ENCODE results near the gene NDUFS2.

Gene NDUFS2

DNA sequence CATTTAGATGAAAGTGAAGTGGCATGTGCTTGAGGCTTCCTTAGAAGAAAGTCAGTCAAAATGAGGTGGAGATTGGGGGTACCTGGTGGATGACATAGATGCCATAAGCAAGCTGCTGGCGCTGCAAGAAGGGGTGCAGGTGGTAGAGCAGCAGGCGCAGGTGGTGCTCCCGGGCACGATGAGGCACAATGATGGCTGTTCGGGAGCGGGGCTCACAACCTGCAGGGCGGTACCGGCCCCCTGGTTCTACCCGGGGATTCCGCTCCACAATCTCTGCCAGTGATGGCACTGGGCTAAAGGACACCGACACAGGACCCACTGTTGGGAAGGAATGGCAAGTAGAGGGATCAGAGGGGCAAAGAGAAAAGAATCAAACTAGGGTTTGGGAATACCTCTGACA, 27.3 kb upstream of the NDUFS2 start:
- DNase-seq (ENCODE audit: insufficient read length), result no peak
- TF ChIP-seq POLR2A (IDR thresholded peaks at IDR 0.05; ENCODE audit: low read depth, low read length) (no peak), TAF1 (IDR thresholded peaks at IDR 0.05; ENCODE audit: borderline replicate concordance, low read depth, low read length) (no peak), POLR2AphosphoS5 (IDR thresholded peaks at IDR 0.05; ENCODE audit: low read depth, low read length) (no peak)
- FAIRE-seq, result no peak

DNA sequence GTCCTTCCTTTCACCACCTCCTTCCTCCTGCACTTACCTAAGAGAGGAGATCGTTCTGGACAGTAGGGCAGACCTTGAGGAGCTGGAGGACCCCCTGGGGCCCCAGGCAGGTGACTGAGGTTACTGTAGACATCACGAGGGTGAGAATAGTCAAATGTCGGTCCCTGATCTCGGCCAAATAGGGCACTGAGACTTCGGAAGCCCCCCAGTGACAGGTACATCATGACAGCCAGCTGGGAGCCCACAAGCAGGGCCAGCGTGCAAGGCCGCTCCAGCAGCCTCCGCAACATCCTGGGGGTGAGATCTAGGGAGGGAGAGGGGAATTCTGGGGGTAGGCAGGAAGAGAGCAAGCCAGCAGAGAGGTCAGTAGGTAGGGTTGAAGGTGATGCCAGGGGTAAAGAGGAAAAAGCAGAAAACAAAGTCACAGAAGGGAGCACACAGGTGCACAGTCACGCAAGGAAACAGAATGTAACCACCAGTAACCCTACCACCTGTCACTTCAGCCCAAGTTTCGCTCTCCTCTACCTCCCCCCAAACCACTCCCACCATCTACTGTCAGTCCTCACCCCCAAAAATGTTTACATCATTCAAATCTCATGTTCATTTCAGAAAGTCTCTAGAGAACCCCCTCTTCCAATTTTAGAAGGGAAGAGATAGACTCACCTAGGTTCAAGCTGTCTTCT, 26.3 kb upstream of the NDUFS2 start:
- no peak for DNase-seq (ENCODE audit: insufficient read length)
- FAIRE-seq, result no peak
- TF ChIP-seq TAF1 (IDR thresholded peaks at IDR 0.05; ENCODE audit: borderline replicate concordance, low read depth, low read length) (no peak), POLR2A (IDR thresholded peaks at IDR 0.05; ENCODE audit: low read depth, low read length) (no peak), POLR2AphosphoS5 (IDR thresholded peaks at IDR 0.05; ENCODE audit: low read depth, low read length) (no peak)

DNA sequence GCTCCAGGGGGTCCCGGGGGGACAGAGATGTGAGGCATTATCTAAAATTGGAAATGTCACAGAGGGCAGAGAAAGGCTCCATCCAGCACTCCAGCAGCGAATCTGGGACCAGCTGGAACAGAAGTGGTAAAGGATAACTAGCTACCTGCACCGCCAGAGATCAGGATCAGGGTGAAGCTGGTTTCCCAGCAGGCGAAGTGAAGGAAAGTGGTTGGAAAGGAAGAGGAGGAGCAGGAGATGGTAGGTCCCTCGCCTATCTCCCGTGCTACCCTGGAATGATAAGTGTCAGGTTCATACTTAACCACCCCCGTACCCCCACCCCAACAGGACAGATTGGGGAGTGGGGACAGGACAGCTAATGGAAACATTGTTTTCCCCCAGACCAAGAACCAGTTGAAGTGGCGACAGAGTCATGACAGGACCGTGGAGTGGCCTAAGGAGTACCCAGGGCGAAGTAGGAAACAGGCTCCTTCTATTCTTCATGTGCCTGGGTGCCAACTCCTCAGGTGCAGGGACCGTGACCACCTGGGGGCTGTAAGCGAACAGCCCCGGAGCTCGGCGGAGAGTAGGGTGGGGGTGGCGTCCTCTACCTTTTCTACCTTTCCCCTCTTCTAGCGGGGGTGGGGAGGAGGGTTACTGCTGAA, 25.6 kb upstream of the NDUFS2 start:
- TF ChIP-seq POLR2AphosphoS5 (IDR thresholded peaks at IDR 0.05; ENCODE audit: low read depth, low read length) (no peak), TAF1 (IDR thresholded peaks at IDR 0.05; ENCODE audit: borderline replicate concordance, low read depth, low read length) (no peak), POLR2A (IDR thresholded peaks at IDR 0.05; ENCODE audit: low read depth, low read length) (no peak)
- FAIRE-seq (no peak), DNase-seq (ENCODE audit: insufficient read length) (no peak)

DNA sequence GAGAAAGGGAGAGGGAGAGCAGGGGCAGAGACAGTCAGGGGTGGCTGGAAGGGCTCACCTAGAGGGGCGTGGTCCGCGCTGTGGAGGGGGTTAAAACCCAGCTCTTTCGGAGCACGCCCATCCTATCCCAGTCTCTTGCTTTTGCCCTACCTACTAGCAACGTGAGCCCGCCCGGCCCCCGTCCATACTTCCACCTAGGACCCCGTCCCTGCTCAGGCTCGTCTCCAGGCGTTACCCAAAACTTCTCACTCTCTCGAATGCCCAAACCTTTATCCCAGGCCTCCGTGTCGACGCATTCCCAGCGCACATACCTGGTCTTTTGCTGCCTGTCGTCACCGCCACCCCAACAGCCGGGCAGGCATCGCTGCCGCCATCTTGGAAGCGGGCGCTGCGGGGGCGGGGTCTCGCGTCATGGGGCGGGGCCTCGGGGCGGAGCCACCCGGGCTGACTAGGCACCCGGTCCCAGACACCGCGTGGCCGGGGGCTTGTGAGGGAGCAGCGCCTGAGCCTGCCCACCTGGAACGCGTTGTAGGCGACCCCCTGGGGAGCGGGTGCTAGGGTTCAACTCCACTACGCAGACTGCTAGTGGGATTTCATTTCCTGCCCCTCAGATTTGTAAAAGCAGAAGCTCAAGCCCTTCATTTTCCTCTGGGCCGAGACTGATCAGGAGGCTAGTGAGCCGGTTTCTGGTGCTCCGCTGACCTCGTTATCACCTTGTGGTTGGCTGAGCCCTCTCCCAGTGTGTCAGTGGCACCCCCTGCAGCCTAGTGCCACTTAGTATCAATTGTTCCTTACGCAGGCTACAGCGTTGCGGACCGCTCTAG, 24.8 kb upstream of the NDUFS2 start, which contains the start of gene B4GALT3:
Gene B4GALT3 (minus strand): TSS at position 396 of the 824 bp plus-strand sequence. CDS start 1,447 bp downstream, outside the sequence.
- FAIRE-seq, result peak; percentile 73
- peak; percentile 91 for TF ChIP-seq POLR2A (IDR thresholded peaks at IDR 0.05; ENCODE audit: low read depth, low read length)
- TF ChIP-seq POLR2AphosphoS5 (IDR thresholded peaks at IDR 0.05; ENCODE audit: low read depth, low read length), result peak; percentile 88
- peak; percentile 86 for TF ChIP-seq TAF1 (IDR thresholded peaks at IDR 0.05; ENCODE audit: borderline replicate concordance, low read depth, low read length)
- DNase-seq (ENCODE audit: insufficient read length), result peak; percentile 98

DNA sequence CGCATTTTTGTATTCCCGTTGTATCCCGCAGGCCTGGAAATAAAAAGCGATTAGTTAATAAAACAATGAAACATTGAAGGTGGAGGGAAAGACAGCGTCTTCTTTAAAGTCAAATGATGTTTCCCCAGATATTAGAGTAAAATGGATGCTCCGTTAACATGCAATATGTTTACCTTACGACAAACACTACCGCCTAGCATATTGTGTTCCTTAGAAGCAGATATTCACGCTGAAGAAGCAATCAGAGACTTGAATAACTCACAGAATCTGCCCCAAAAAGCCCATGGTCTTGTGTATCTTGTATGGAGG, 24.3 kb upstream of the NDUFS2 start:
- FAIRE-seq, result no peak
- no peak for DNase-seq (ENCODE audit: insufficient read length)
- TF ChIP-seq POLR2A (IDR thresholded peaks at IDR 0.05; ENCODE audit: low read depth, low read length) (no peak), POLR2AphosphoS5 (IDR thresholded peaks at IDR 0.05; ENCODE audit: low read depth, low read length) (no peak), TAF1 (IDR thresholded peaks at IDR 0.05; ENCODE audit: borderline replicate concordance, low read depth, low read length) (no peak)

DNA sequence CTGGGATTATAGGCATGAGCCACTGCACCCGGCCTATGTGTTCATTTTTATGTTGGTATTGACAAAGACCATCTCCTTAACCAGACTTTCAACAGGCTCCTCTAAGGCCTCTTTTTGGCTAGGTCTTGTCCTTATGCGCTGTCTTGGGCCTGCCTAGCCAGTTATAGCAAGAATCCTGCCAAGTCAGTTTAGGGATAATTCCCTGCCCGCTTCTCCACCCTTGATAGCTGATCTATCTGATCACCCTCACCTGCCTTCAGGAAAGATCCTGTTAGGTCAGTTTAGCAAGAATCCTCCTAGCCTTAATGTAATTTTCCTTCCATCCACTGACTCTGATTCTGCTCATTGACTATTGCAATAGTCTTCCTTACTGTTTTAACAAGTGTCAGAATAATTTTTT, 22.5 kb upstream of the NDUFS2 start:
- DNase-seq (ENCODE audit: insufficient read length), result no peak
- no peak for FAIRE-seq
- no peak for TF ChIP-seq TAF1 (IDR thresholded peaks at IDR 0.05; ENCODE audit: borderline replicate concordance, low read depth, low read length)
- TF ChIP-seq POLR2A (IDR thresholded peaks at IDR 0.05; ENCODE audit: low read depth, low read length), result no peak
- no peak for TF ChIP-seq POLR2AphosphoS5 (IDR thresholded peaks at IDR 0.05; ENCODE audit: low read depth, low read length)

DNA sequence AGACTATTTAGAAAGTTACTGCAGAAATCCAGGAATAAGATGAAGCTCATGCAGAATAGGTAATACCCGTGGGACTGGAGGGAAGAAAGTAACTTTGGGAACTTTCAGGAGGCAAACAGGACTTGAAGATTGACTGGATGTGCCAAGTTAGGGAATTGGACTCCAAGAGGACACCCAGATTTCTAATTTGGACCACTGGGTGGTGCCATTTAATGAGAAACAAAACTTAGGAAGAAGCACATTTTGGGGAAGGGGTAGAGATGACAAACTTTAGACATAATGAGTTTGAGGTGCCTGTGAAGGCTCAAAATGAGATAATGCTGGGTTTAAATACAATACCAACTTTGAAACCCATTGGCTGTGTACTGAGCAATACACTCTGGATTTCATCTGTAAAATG, 21.5 kb upstream of the NDUFS2 start:
- DNase-seq (ENCODE audit: insufficient read length) (no peak), FAIRE-seq (no peak)
- TF ChIP-seq TAF1 (IDR thresholded peaks at IDR 0.05; ENCODE audit: borderline replicate concordance, low read depth, low read length) (no peak), POLR2A (IDR thresholded peaks at IDR 0.05; ENCODE audit: low read depth, low read length) (no peak), POLR2AphosphoS5 (IDR thresholded peaks at IDR 0.05; ENCODE audit: low read depth, low read length) (no peak)

DNA sequence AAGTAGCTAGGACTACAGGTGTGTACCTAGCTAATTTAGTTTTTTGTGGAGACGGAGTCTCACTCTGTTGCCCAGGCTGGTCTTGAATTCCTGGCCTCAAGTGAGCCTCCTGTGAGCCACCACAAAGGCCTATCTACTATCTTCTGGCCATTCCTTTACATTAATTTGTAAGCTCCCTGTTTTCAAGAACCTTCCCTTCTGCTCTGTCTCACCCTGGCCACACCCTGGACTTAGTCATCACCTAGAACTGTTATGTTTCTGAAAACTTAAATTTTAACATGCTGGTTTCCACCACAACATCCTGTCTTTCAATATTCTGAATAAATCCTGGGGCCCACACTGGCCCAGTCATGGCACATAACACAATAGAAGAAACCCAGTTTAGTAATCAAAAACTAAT, 20.0 kb upstream of the NDUFS2 start:
- no peak for FAIRE-seq

DNA sequence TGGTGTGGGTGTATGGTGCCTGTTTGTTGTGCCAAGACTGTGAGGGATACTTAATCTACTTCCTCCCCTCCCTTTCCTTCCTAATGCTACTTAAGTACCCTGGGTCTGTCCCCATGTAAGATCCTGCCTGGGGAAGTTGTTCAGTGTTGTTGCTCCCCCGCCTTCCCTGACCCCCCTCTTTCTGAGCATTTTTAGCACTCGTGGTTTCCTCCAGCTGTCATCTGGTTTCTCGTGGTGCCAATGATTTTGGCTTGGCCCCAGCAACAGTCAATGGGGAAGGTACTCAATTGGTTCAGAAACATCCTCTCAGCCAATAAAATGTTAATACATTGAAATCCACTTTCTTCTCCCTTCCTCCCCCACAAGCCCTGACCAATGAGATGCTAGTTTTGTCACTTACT, 16.9 kb upstream of the NDUFS2 start:
- peak; percentile 66 for DNase-seq (ENCODE audit: insufficient read length)
- TF ChIP-seq POLR2A (IDR thresholded peaks at IDR 0.05; ENCODE audit: low read depth, low read length) (0 out of 2 replicates have a peak, but pooled peaks have one; percentile 21), POLR2AphosphoS5 (IDR thresholded peaks at IDR 0.05; ENCODE audit: low read depth, low read length) (peak; percentile 68), TAF1 (IDR thresholded peaks at IDR 0.05; ENCODE audit: borderline replicate concordance, low read depth, low read length) (no peak)
- peak; percentile 93 for FAIRE-seq

More for the DNA sequence above, 20.0 kb upstream of the NDUFS2 start:
- DNase-seq (ENCODE audit: insufficient read length), result no peak
- TF ChIP-seq POLR2A (IDR thresholded peaks at IDR 0.05; ENCODE audit: low read depth, low read length), result no peak
- TF ChIP-seq POLR2AphosphoS5 (IDR thresholded peaks at IDR 0.05; ENCODE audit: low read depth, low read length), result no peak
- TF ChIP-seq TAF1 (IDR thresholded peaks at IDR 0.05; ENCODE audit: borderline replicate concordance, low read depth, low read length), result no peak

DNA sequence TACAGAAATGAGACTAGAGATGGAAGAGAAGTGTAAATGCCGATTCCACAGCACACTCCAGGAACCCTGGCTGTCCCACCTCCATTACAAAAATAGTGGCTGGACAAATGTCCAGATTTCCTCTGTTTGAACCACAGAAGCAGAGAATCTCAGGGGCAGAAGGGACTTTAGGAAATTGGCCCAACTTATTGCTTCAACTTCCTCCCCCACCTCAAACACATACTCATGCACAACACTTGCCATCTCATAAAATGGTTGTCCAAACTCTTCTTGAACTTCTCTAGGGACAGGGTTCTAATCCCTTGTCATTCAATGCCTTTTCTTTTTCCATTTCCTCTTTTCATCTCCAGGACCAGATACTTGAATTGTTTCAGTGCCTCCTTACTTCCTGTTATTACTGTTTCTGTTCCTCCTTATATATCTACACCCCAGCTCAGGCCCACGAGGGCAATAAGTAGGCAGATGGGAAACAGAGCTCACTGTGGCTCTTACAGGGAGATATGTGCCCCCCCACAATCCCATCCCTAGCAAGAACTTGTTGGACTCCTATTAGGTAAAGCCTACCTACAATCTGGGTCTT, 16.3 kb upstream of the NDUFS2 start:
- DNase-seq (ENCODE audit: insufficient read length), result no peak
- TF ChIP-seq POLR2AphosphoS5 (IDR thresholded peaks at IDR 0.05; ENCODE audit: low read depth, low read length) (no peak), TAF1 (IDR thresholded peaks at IDR 0.05; ENCODE audit: borderline replicate concordance, low read depth, low read length) (no peak), POLR2A (IDR thresholded peaks at IDR 0.05; ENCODE audit: low read depth, low read length) (0 out of 2 replicates have a peak, but pooled peaks have one; percentile 15)
- no peak for FAIRE-seq

DNA sequence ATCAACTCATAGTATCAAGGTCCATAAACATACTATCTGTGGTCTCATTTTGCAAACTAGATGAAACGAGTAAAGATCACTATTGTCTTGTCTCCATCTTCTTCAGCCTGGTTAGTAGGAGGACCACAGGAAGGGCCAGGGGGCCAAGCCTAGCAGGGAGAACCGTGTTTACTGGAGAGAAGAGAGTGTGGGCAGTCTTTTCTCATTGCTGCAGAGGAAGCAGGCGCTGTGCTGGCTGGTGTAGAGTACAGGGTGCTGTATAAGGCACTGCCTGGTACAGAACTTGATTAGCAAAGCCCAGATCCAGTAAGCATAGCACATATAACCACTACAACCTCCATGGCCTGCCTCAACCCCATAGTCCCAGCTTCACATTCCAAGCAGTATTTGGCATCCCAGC, 14.9 kb upstream of the NDUFS2 start:
- no peak for FAIRE-seq
- no peak for TF ChIP-seq POLR2A (IDR thresholded peaks at IDR 0.05; ENCODE audit: low read depth, low read length)
- TF ChIP-seq TAF1 (IDR thresholded peaks at IDR 0.05; ENCODE audit: borderline replicate concordance, low read depth, low read length), result no peak
- no peak for TF ChIP-seq POLR2AphosphoS5 (IDR thresholded peaks at IDR 0.05; ENCODE audit: low read depth, low read length)
- no peak for DNase-seq (ENCODE audit: insufficient read length)

All from GM12892 (cell line).